ENCODE measurements around the gene OR2H1. TPM values are rescaled to one million over a fixed set of nuclear protein-coding genes. Genes with fewer than 3 reads are reported as not detected.

OR2H1 gene
- total and polyA plus RNA-seq, 2 donors (not counting 1 experiment from before 2014, with no cell fraction given): not detected

GRCh38 chr6:29490055-29490454 lies 33.1 kb downstream of the OR2H1 start:
- Mint-ChIP-seq H3K9me3 (ENCODE audit: insufficient read depth) (no peaks in the 10 kb centered on the region), H3K27me3 (peaks cover 34% of the 10 kb centered on the region), H3K27ac (no peak overlapping the region), H3K4me1 (no peaks in the 10 kb centered on the region), H3K4me3 (no peak overlapping the region)
- H4K20me1 ChIP-seq (ENCODE audit: control insufficient read depth, insufficient read depth, low read length, poor library complexity, severe bottlenecking): no peaks in the 10 kb centered on the region
- no peaks in the 10 kb centered on the region for H3K36me3 ChIP-seq (replicated peaks in 1 of 2; ENCODE audit: control extremely low read depth in 1 of 2, control insufficient read depth in 1 of 2, extremely low read depth in 1 of 2, insufficient read depth in 2 of 2, low read length in 1 of 2)
- H3K79me2 ChIP-seq (ENCODE audit: control insufficient read depth, insufficient read depth, low read length): no peaks in the 10 kb centered on the region
- POLR2A ChIA-PET: no interaction called here
- H3K4me2 ChIP-seq (replicated peaks; ENCODE audit: low read depth, low read length, poor library complexity, severe bottlenecking): no peak overlapping the region
- no CpG with 5 or more reads among the region's 3 CpGs for WGBS (ENCODE audit: insufficient coverage)
- TF ChIP-seq EZH2 (IDR thresholded peaks at IDR 0.05; ENCODE audit: borderline replicate concordance, insufficient read depth, low read depth, low read length, poor library complexity, severe bottlenecking) (no peak), CTCF (IDR thresholded peaks at IDR 0.05) (no peak)
- CTCF ChIA-PET: no interaction called here
- no peak for ATAC-seq (ENCODE audit: low read depth)
- intact Hi-C loops (cut with micrococcal nuclease): no loop called here
- no peak overlapping the region for H2AFZ ChIP-seq (ENCODE audit: insufficient read depth, low read depth, low read length, poor library complexity, severe bottlenecking)
- no peak overlapping the region for H3K27ac ChIP-seq (ENCODE audit: low read length in 2 of 2)
- H3K27me3 ChIP-seq (replicated peaks in 1 of 4; ENCODE audit: control extremely low read depth in 1 of 4, control insufficient read depth in 3 of 4, insufficient read depth in 4 of 4, low read length in 3 of 4): peaks cover 0 to 9% (median under 1%) of the 10 kb centered on the region in 4 experiments
- no peak for DNase-seq
- H3K9me3 ChIP-seq (ENCODE audit: control extremely low read depth in 1 of 3, control insufficient read depth in 2 of 3, insufficient read depth in 1 of 3, low read length in 2 of 3): no peaks in the 10 kb centered on the region
- H3K4me1 ChIP-seq (ENCODE audit: control insufficient read depth in 2 of 2, insufficient read depth in 2 of 2, low read length in 2 of 2): no peaks in the 10 kb centered on the region
- no peak overlapping the region for H3K4me3 ChIP-seq (ENCODE audit: control extremely low read depth in 1 of 5, extremely low read depth in 1 of 5, insufficient read depth in 1 of 5, low read depth in 2 of 5, low read length in 4 of 5)
- no peak overlapping the region for H3K9ac ChIP-seq (ENCODE audit: low read length)

GRCh38 chr6:29490552-29490951 lies 33.6 kb downstream of the OR2H1 start:
- intact Hi-C loops (cut with micrococcal nuclease): no loop called here
- CTCF ChIA-PET: no interaction called here
- H4K20me1 ChIP-seq (ENCODE audit: control insufficient read depth, insufficient read depth, low read length, poor library complexity, severe bottlenecking): no peaks in the 10 kb centered on the region
- H3K4me3 ChIP-seq (ENCODE audit: control extremely low read depth in 1 of 5, extremely low read depth in 1 of 5, insufficient read depth in 1 of 5, low read depth in 2 of 5, low read length in 4 of 5): no peak overlapping the region
- no peak for TF ChIP-seq EZH2 (IDR thresholded peaks at IDR 0.05; ENCODE audit: borderline replicate concordance, insufficient read depth, low read depth, low read length, poor library complexity, severe bottlenecking)
- TF ChIP-seq CTCF (IDR thresholded peaks at IDR 0.05): no peak
- H3K27me3 ChIP-seq (replicated peaks in 1 of 4; ENCODE audit: control extremely low read depth in 1 of 4, control insufficient read depth in 3 of 4, insufficient read depth in 4 of 4, low read length in 3 of 4): peaks cover 0 to 9% (median 0%) of the 10 kb centered on the region in 4 experiments
- 0% methylated on average over 1 of the region's 2 CpGs for WGBS (ENCODE audit: insufficient coverage)
- DNase-seq (no peak), ATAC-seq (ENCODE audit: low read depth) (no peak)
- H3K36me3 ChIP-seq (replicated peaks in 1 of 2; ENCODE audit: control extremely low read depth in 1 of 2, control insufficient read depth in 1 of 2, extremely low read depth in 1 of 2, insufficient read depth in 2 of 2, low read length in 1 of 2): no peaks in the 10 kb centered on the region
- Mint-ChIP-seq H3K9me3 (ENCODE audit: insufficient read depth) (no peaks in the 10 kb centered on the region), H3K27me3 (peaks cover 36% of the 10 kb centered on the region), H3K4me1 (no peaks in the 10 kb centered on the region), H3K4me3 (no peak overlapping the region), H3K27ac (no peak overlapping the region)
- H3K4me2 ChIP-seq (replicated peaks; ENCODE audit: low read depth, low read length, poor library complexity, severe bottlenecking): no peak overlapping the region
- H3K4me1 ChIP-seq (ENCODE audit: control insufficient read depth in 2 of 2, insufficient read depth in 2 of 2, low read length in 2 of 2): no peaks in the 10 kb centered on the region
- POLR2A ChIA-PET: no interaction called here
- H3K79me2 ChIP-seq (ENCODE audit: control insufficient read depth, insufficient read depth, low read length): no peaks in the 10 kb centered on the region
- H3K27ac ChIP-seq (ENCODE audit: low read length in 2 of 2): no peak overlapping the region
- H3K9ac ChIP-seq (ENCODE audit: low read length): no peak overlapping the region
- H3K9me3 ChIP-seq (ENCODE audit: control extremely low read depth in 1 of 3, control insufficient read depth in 2 of 3, insufficient read depth in 1 of 3, low read length in 2 of 3): no peaks in the 10 kb centered on the region
- no peak overlapping the region for H2AFZ ChIP-seq (ENCODE audit: insufficient read depth, low read depth, low read length, poor library complexity, severe bottlenecking)

Data from B cell (primary cell).